Stimulated activated CD8-positive, alpha-beta memory T cell treated with anti-CD3 and anti-CD28 coated beads, Interleukin-7, amount 100 ng/mL, for 1 hour (primary cell): ENCODE data around the gene PCDHGA11.
"Not testable (repeated sequence)": the region's sequence is repeated elsewhere in the genome, so short reads cannot be mapped to it uniquely, and the experiment has no call there.

Experiments
- DNase-seq, 2 donors: peaks; one replicate each; pipeline ENCODE4 v3.0.0-alpha.2; 2020; ENCODE audit warnings: low read depth in 2 of 2

The PCDHGA11 gene

GRCh38 chr5:141398608-141399007, 22.2 kb upstream of the PCDHGA11 start:
- DNase-seq, result no peak

GRCh38 chr5:141399555-141400258, 21.1 kb upstream of the PCDHGA11 start:
- no peak for DNase-seq

- DNase-seq, result no peak
These were observed 18.2 kb upstream of the PCDHGA11 start, which contains the start of gene PCDHGA9 for GRCh38 chr5:141402553-141403243. TSS of gene PCDHGA9 (plus strand) at chr5:141402778. CDS start at chr5:141402953, 175 bp downstream.

GRCh38 chr5:141403387-141403786, 17.5 kb upstream of the PCDHGA11 start:
- DNase-seq, result no peak

GRCh38 chr5:141407790-141408505, 12.9 kb upstream of the PCDHGA11 start, which contains the start of gene PCDHGB6:
TSS of gene PCDHGB6 (plus strand) at chr5:141408021. CDS start at chr5:141408203, 182 bp downstream.
- DNase-seq, result not testable (repeated sequence)

GRCh38 chr5:141409598-141410306, 11.1 kb upstream of the PCDHGA11 start:
- no peak for DNase-seq

- DNase-seq, result no peak
These were observed 9.3 kb upstream of the PCDHGA11 start for GRCh38 chr5:141411575-141411974.

- no peak for DNase-seq
These were observed 7.9 kb upstream of the PCDHGA11 start, which contains the start of gene PCDHGA10 for GRCh38 chr5:141412854-141413539. TSS of gene PCDHGA10 (plus strand) at chr5:141412987. CDS start at chr5:141413176, 189 bp downstream.

- DNase-seq, result no peak
These were observed 7.2 kb upstream of the PCDHGA11 start for GRCh38 chr5:141413540-141414069.

- DNase-seq, result not testable (repeated sequence)
These were observed 6.1 kb upstream of the PCDHGA11 start for GRCh38 chr5:141414548-141415274.

- not testable (repeated sequence) for DNase-seq
These were observed 5.6 kb upstream of the PCDHGA11 start for GRCh38 chr5:141415275-141415618.

- not testable (repeated sequence) for DNase-seq
These were observed 3.2 kb upstream of the PCDHGA11 start, which contains the start of gene PCDHGB7 for GRCh38 chr5:141417494-141418172. TSS of gene PCDHGB7 (plus strand) at chr5:141417677. CDS start at chr5:141417860, 183 bp downstream.

- no peak for DNase-seq
These were observed 1.6 kb upstream of the PCDHGA11 start for GRCh38 chr5:141419074-141419880.

- DNase-seq, result no peak
These were observed 621 bp downstream of the PCDHGA11 start for GRCh38 chr5:141421489-141421855.

- no peak for DNase-seq
These were observed 2.0 kb downstream of the PCDHGA11 start for GRCh38 chr5:141422742-141423291.

GRCh38 chr5:141427783-141428426, 7.1 kb downstream of the PCDHGA11 start:
- no peak for DNase-seq

- no peak for DNase-seq
These were observed 9.7 kb downstream of the PCDHGA11 start, which contains the start of gene PCDHGA12 for GRCh38 chr5:141430332-141431113. TSS of gene PCDHGA12 (plus strand) at chr5:141430507. CDS start at chr5:141430760, 253 bp downstream.
